HG03354 (cell line): ENCODE results near the gene FAM50B.
A peak's percentile ranks its signal among the peaks of the same experiment; 100 is the strongest.

Experiments
- ATAC-seq: cut with Tn5 transposase; IDR thresholded peaks from one replicate; pipeline ENCODE4 v1.9.1; 2021; ENCODE audit warnings: mild to moderate bottlenecking; ENCODE audit not compliant: unreplicated experiment, poor library complexity, severe bottlenecking

FAM50B gene

DNA sequence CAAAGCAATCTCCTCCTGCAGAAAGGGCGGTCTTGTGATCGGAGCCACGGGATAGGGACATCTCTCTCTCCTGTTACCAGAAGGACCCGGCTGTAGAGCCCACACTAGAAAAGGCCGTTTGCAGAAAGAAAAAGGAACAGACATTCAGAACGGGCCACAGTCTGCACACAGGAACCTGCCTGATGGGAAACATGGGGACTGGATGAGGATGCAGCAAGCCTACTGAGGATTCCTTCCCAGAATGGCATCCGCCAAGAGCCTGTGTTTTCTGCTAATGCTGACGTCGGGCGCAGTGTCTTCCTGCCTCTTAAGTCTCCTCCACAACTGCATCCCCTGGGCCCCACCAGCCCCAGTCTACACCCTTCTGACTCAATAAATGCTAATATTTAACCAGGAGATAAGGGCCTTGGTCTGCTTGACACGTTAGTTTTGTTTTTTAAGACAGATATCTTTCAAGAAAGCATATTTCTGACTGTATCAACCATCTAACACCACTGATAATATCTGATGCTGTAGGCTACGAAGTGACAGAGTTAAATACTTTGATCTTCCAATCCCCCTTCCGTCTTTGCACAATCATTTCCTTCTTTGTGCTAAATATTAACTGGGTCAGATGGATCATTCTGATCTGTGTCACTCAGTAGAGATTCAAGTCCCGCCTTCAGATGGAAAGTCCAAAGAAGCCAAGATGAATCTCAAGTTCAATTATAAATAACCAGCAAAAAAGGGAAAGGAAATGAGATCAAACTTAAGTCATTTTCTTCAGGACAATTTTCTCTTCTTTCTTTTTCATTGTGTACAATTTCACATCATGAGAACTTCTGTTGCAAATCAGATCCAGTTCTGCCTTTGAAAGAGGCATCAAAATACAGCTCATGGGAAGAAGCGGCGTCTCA, 20.7 kb downstream of the FAM50B start:
- ATAC-seq = peak; percentile 58

DNA sequence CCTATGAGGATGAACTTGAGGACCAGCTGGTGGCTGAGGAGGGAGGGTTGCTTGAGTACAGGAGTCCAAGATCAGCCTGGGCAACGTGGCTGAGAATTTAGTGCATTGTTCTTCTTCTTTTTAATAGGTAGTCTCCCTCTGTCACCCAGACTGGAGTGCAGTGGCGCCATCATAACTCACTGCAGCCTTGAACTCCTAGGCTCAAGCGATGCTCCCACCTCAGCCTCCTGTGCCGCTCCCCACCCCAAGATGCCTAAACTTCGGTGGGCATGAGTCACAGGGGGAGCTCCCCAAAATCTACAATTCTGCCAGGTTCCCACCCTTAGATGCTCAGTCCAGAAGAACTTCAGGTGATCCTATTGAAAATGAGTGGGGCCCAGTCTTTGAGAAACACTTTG, 21.4 kb downstream of the FAM50B start:
- ATAC-seq = no peak

DNA sequence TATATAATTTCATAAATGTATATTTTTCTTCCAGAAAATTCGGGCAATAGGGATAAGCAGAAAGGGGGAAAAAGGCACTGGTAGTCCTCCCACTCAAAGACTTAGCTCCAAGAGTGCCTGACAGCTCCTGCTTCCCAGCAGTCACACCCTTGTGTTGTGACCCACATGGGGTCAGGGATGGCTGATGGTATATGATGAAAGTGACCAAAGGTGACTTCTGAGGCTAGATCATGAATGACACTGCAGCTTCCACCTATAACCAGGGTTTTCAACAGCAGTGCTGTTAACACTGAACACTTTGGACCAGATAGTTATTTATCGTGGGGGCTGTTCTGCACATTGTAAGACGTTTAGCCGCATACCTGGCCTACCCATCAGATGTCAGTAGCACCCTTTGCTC, 22.3 kb downstream of the FAM50B start:
- no peak for ATAC-seq

DNA sequence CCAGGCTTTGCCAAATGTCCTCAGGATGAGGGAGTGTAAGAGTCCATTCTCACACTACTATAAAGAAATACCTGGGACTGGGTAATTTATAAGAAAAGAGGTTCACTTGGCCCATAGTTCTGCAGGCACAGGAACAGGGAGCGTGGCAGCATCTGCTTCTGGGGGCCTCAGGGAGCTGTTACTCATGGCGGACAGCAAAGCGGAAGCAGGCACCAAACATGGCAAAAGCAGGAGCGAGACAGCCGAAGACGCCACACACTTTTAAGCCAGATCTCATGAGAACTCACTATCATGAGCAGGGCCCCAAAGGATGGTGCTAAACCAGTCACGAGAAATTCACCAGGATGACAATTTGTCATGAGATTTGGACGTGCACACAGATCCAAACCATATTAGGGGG, 22.8 kb downstream of the FAM50B start:
- ATAC-seq = no peak

DNA sequence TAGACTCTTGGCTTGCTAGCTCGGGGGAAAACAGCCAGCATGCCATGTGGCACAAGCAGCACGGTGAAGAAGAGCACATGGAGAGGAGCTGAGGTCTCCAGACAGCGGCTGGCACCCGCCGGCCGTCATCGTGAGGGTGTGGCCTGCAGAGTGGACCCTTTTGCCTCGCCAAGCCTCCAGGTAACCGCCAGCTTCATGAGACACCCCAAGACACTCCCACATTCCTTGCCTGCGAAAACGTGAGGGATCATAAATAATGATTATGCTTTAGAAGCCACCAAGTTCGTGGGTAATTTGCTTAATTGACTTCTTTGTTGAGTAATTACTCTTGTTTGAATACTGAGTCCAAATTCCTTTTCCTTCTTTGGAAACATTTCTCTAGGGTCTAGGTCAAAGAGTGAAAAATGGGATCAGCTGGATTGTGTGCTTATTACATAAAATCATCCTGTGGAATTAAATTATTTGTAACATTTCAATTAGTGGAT, 23.2 kb downstream of the FAM50B start:
- no peak for ATAC-seq

DNA sequence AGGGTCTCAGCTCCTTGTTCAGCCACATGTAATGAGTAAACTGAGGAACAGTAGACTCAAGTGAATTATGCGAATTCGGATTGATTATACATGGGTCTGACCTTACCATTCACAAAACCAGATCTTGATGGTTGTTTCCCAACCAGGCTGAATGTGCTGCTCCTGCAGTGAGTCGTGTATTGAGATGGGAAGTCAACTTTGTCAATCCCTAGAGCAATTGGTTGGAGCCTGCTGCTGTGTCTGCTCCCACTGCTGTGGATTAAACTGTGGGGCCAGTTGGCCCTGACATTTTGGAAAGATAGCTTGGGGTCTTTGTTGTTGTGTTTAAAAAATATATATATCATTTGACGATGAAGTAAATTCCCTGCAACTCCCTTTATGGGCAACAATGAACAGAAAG, 23.9 kb downstream of the FAM50B start:
- no peak for ATAC-seq

DNA sequence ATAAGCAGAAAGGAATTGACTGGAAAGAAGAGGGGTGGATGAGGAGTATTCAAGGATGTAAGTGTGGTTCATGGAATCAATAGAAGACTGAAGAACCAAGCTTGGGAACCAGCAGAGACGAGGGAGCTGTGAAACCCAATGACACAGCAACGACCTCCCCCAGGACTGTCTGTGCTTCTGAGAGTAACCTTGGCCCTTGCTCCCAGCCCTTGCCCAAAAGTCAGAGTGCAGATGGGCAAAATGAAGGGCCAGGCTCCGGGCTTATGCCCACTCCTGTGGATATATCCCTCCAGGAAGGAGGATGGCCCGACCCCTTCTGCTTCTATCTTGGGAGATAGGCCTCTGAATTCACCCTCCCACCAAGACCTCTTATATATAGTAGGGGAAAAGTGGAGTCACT, 24.9 kb downstream of the FAM50B start:
- no peak for ATAC-seq

DNA sequence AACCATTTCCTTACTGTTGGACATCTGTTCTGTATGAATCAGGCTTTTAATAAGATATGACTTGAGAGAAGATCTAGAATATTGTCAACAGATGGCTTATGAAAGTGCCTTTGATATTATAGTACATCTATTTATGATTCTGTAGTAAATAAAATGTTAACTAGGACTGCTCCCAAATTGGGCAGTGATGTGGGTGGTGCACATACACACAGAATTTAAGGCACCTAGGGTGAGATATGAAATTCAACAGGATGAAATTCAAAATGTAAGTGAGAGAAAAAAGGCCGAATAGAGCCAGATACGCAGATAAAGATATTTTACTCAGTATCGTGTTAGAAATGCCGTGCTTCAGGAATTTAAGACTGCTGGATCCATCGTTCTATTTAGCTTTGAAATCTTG, 26.3 kb downstream of the FAM50B start:
- ATAC-seq = no peak

DNA sequence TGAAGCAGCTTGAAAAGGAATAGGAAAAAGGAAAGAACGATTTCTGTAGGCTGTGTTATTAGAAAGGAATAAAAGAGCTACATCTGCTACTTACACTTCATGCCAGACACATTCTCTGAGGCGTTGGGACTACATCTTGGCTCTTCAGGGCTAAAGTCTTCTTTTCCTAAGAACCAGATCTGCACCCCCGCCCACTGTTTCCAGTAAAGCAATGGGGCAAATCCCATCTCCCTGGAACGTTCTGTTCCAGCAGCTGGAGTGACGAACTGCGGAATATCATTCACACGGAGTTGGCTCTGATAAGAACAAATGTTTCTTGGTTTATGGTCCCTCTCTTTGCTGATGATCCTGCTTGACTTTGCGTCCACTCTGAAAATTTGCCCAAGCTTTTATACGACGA, 26.9 kb downstream of the FAM50B start:
- ATAC-seq = no peak

DNA sequence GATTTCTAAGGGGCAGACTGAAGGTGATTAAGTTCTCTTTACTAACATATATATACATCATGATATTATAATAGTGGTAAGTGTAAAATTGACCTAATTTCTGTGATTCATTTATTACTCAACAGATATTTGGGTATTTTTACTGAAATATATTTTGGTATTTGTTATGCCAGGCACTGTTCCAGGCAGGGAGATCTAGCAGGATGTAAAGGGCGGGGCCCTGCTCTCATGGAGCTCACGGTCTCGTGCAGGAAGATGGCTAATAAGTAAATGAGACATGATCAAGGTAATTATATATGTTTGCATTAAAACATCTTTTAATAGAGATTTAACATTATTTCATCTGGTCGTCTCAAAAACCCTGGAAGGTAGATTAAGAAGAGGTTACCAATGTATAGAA, 27.7 kb downstream of the FAM50B start:
- ATAC-seq = no peak

DNA sequence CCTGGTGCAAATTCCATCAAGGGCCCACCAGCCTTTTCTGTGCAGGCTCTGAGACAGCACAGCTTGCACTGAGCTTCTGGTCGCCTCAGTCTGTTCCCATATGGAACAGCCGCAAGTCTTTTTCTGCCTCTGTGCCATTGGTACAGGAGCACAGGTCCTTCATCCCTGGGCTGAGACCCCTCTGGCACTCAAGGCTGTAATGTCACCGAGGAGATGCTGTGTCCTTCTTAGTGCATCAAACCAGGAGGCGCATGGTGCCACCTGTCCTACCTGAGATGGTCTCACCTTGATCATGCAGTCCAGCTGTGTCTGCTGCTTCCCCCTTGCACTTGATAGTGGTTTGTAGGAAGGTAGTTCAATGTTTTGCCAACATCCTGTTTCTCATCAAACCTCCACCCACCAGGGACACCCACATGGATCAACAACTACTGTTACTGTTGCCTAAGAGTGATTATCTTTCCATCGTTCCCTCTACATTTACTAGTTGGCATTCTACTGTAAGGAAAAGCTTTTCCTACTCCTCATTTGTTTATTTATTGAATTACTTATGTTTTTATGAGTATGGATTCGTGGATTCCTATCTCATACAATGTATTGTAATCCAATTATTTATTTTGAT, 29.0 kb downstream of the FAM50B start:
- no peak for ATAC-seq

DNA sequence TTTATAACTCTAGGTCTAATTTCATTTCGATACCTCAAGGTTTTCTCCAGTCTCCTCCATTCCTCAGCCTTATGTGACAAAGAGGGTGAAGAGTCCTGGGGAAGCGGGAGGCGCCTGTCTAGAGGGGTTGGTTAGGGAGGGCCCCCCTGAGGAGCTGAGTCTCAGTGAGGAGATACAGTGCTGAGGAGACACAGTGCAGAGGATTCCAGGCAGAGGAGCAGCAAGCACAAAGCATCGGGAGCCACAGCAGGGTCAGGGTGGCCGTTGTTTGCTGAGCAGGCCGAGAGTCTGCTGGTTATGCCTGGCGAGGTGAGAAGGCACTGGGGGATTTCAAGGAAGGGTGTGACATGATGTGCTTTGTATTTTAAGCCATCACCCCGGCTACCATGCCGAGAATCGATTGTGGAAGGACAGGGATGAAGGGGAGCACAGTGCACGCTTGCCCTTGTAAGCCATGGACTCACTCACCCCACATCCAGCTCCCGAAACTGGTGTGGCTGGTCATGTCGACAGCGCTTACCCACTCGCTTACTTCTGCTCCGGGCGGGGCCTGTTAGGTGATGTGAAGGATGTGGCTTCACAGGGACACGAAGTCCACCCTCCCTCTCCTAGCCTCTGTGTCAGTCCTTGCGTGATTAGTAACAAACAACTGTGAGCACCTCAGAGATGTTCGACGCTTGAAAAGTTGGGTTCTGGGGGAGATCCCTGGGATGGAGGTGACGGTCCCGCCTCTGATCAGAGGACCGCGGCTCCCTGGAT, 30.2 kb downstream of the FAM50B start:
- ATAC-seq = no peak

DNA sequence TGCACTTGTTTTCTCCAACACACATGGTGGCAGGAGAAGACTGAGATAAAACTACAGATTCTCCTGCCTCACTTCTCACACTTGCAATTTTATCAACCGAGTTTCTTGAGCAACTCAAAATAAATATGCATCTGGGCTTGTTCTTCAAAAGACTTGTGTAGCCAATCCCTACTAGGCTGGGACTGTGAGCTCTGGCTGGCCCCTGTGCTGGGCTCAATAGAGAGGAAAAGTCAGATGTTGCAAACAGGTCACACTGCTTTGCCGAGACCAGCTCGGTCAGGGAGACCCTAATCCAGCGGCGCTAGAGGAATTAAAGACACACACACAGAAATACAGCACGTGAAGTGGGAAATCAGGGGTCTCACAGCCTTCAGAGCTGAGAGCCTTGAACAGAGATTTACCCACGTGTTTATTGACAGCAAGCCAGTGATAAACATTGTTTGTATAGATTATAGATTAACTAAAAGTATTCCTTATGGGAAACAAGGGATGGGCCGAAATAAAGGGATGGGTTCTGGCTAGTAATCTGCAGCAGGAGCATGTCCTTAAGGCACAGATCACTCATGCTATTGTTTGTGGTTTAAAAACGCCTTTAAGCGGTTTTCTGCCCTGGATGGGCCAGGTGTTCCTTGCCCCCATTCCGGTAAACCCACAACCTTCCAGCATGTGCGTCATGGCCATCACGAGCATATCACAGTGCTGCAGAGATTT, 32.7 kb downstream of the FAM50B start:
- ATAC-seq = no peak

DNA sequence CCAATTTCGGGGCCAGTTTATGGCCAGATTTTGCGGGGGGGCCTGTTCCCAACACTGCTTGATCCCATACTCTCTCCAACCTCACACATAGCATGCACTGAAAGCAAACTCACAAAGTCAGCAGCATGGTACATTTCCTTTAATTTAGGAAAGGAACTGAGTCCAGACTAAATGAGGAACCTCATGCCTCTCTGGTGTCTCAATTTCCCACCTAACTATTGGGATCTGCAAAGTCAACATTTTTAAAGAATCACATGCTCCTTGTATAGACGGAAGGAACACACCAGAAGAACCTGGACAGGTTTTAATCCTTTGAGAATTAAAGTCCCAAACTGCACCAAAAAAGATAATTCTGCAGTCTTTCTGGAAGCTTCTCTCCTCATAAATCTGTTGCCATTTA, 33.3 kb downstream of the FAM50B start:
- ATAC-seq = no peak

DNA sequence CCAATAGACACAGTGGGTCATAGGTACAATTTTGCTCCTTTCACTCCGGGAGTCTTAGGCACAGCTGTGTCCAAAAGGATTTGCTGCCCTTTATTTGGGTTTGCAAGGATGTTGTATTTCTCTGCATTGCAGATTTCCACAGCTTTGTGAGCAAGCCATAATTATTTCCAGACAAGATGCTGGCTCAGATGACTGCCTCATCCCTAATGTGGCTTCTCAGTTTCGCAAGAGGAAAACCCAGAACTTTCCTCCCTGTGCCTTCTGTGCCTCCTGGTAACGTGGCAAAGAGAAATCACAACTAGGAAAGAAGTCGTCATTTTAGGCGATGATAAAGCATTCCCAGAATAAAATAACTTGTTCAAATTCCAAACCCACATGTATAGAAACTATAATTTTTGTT, 33.7 kb downstream of the FAM50B start:
- ATAC-seq = no peak

DNA sequence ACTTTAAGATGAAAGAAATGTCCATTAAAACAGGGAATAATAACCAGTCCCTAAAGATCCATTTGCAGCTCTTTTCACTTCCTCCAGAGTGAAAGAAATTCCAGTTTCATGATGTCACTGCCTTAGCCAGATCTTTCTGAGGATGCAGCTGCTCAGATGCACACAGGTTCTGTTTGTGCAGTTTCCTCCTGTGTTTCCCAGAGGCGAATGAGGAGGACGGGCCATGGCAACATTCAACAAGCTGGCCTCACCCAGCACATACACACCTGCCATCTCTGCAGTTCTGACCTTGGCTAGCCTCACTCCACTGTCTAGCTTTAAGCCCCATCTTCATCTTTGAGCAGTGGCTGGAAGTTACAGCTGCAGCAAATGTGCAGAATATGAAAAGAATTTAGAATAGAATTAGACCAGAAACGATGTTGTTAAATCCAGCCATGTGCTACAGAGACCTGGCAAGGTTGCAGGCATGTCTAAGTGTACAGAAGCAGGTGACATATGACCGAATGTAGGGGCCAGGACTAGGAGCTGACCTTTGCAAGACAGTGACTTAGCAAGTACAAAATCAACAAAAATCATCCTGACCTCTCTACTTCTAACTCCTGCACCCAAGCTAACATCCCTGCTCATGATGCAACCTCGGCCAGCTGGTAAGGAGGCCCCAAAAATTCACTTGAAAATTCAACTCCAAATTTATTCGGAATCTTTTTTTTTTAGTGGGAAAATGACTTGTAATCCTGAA, 35.0 kb downstream of the FAM50B start:
- ATAC-seq = no peak

DNA sequence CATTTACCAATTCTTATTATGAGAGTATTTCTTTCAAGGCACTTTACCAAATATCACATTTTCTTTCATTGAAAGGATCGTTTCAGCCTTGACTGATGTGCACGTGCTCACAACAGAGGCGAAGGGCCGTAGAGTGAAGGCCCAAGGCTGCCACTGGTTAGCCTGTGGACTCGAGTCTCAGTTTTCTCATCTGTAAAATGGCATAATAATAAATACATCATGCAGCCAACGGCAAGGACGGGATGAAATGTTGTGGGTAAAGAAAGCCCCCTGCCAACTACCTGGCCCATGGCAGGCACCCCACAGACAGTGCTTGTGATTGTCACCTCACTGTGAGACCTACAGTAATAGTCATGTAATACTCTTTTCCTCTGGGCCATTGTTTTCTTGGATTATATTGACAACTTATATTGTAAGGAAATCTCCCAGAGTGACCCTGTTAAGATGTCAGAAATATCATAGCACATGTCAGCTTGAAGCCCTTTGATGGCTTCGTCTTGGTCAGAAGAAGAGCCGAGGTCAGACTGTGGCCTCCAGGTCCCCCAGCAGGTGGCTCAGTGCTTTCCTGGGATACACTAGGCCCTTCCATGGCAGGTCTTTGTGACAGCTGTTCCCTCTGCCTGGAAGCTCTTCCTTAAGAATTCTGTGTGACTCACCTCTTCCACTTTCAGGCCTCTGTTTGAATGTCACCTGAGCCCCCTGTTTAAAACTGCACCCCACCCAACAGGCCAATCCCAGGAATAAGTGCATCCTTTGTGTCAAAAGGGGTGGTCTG, 36.3 kb downstream of the FAM50B start:
- no peak for ATAC-seq

DNA sequence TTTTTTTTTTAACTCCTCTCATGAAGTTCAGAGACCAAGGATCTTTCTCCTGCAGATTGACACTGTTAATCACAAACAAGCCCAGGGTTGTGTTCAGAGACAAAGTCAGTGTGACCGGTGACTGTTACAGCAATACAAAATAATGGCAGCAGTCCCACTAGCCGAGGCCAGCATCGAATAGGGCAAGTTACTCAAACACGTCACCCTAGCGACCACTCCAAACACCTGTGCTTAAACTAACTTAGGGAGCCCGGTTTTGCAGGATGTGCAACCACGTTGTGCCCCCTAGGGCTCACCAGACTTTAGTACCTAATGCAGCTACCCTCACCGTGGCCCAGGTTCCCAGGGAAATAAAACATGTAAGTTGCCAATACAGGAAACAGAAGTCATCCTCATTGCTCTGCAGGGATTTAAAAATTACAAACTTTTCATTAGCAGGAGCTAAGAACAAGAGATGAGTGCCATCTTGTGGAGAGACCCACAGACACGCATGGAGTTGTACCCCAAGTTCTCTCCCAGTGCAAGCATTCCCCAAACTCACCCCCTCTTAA, 38.1 kb downstream of the FAM50B start:
- ATAC-seq = no peak
